Neural cell (in vitro differentiated cells): Measurements from ENCODE around the gene RIC3. TPM values are rescaled to one million over a fixed set of nuclear protein-coding genes. Genes with fewer than 3 reads are reported as not detected.

Experiments used
- H2AFZ ChIP-seq: fragments of 200-600, 300-800 bp; sonication (generic), shearing (Covaris generic); 2 replicates; pipeline ENCODE4 v1.6.0; 2014; ENCODE audit warnings: low read depth, mild to moderate bottlenecking, antibody characterized with exemption, low read length, moderate library complexity
- H3F3A ChIP-seq: fragments of 200-600 bp; shearing (Covaris generic); 2 replicates; pipeline ENCODE4 v1.6.1; 2016; ENCODE audit warnings: mild to moderate bottlenecking, moderate library complexity, mixed read lengths, antibody characterized with exemption, low read length; ENCODE audit not compliant: insufficient read depth, poor library complexity, severe bottlenecking
- H3K27ac ChIP-seq: fragments of 200-600, 300-800 bp; sonication (generic), shearing (Covaris generic); 2 replicates; pipeline ENCODE4 v1.5.1; 2014; ENCODE audit warnings: mild to moderate bottlenecking, low read length, moderate library complexity
- H3K27me3 ChIP-seq: fragments of 300-800, 200-600 bp; sonication (generic), shearing (Covaris generic); 2 replicates; pipeline ENCODE4 v1.6.0; 2014; ENCODE audit warnings: mild to moderate bottlenecking, low read depth, low read length, moderate library complexity; ENCODE audit not compliant: insufficient read depth
- H3K36me3 ChIP-seq: fragments of 300-800, 200-600 bp; sonication (generic), shearing (Covaris generic); 2 replicates; pipeline ENCODE4 v1.5.1; 2014; ENCODE audit warnings: mild to moderate bottlenecking, antibody characterized with exemption, low read length, moderate library complexity; ENCODE audit not compliant: insufficient read depth
- H3K4me2 ChIP-seq: fragments of 300-800, 200-600 bp; sonication (generic), shearing (Covaris generic); 2 replicates; pipeline ENCODE4 v1.6.0; 2014; ENCODE audit warnings: mild to moderate bottlenecking, low read length
- H3K4me3 ChIP-seq: fragments of 300-800, 200-600 bp; sonication (generic), shearing (Covaris generic); 2 replicates; pipeline ENCODE4 v1.5.1; 2014; ENCODE audit warnings: mild to moderate bottlenecking, low read length, moderate library complexity
- H3K79me2 ChIP-seq: fragments of 200-600 bp; shearing (Covaris generic); replicated peaks from 2 replicates; pipeline ENCODE4 v1.6.0; 2014; ENCODE audit warnings: mild to moderate bottlenecking, low read length, moderate library complexity; ENCODE audit not compliant: insufficient read depth
- H3K9ac ChIP-seq: fragments of 300-800, 200-600 bp; sonication (generic), shearing (Covaris generic); 2 replicates; pipeline ENCODE4 v1.6.1; 2016; ENCODE audit warnings: mild to moderate bottlenecking, low read length, mixed read lengths
- H3K9me2 ChIP-seq: fragments of 200-600 bp; shearing (Covaris generic); 2 replicates; pipeline ENCODE4 v1.6.1; 2016; ENCODE audit warnings: mild to moderate bottlenecking, low read length, mixed read lengths; ENCODE audit not compliant: insufficient read depth
- H3K9me3 ChIP-seq: fragments of 200-600, 300-800 bp; sonication (generic), shearing (Covaris generic); 2 replicates; pipeline ENCODE4 v1.6.1; 2016; ENCODE audit warnings: mild to moderate bottlenecking, mixed run types, low read length, moderate library complexity, mixed read lengths
- H4K20me1 ChIP-seq: fragments of 200-600 bp; shearing (Covaris generic); 2 replicates; pipeline ENCODE4 v1.6.1; 2016; ENCODE audit warnings: mild to moderate bottlenecking, mixed run types; ENCODE audit not compliant: insufficient read depth
- EP300 ChIP-seq: fragments of 450-650 bp; conservative IDR thresholded peaks from 2 replicates; pipeline ENCODE4 v1.6.1; 2014; ENCODE audit warnings: antibody characterized with exemption, mild to moderate bottlenecking, moderate library complexity; ENCODE audit not compliant: poor library complexity, severe bottlenecking
- EZH2 ChIP-seq: fragments of 200-600, 300-800 bp; shearing (Covaris generic), sonication (generic); IDR thresholded peaks from 2 replicates; pipeline ENCODE4 v1.6.1; 2014; ENCODE audit warnings: antibody characterized with exemption, low read length, borderline replicate concordance, mild to moderate bottlenecking; ENCODE audit not compliant: insufficient read depth, poor library complexity, severe bottlenecking
- POLR2AphosphoS5 ChIP-seq: IDR thresholded peaks from 2 replicates; pipeline ENCODE4 v1.6.1; 2012
- RAD21 ChIP-seq: fragments of 450-650 bp; conservative IDR thresholded peaks from 2 replicates; pipeline ENCODE4 v1.6.1; 2014; ENCODE audit warnings: antibody characterized with exemption, mild to moderate bottlenecking, moderate library complexity
- SMC3 ChIP-seq: fragments of 450-650 bp; conservative IDR thresholded peaks from 2 replicates; pipeline ENCODE4 v1.6.1; 2014; ENCODE audit warnings: antibody characterized with exemption, mild to moderate bottlenecking, moderate library complexity; ENCODE audit not compliant: poor library complexity
- TAF1 ChIP-seq: IDR thresholded peaks from 2 replicates; pipeline ENCODE4 v1.6.1; 2012; ENCODE audit warnings: low read depth
- polyA plus RNA-seq: library from polyadenylated mRNA; depleted of rRNA; stranded (reverse); fragments of >200 nt; gene quantifications from 2 replicates; pipeline ENCODE4 v1.2.3, GENCODE V29; 2014
- TF ChIP-seq, protein P1 (sequence below): fragments of 450-650 bp; IDR thresholded peaks from 2 replicates; pipeline ENCODE4 v1.5.1; 2014; ENCODE audit warnings: antibody characterized with exemption, mild to moderate bottlenecking, moderate library complexity; ENCODE audit not compliant: poor library complexity, severe bottlenecking
- TF ChIP-seq, protein P2 (sequence below): IDR thresholded peaks from 2 replicates; pipeline ENCODE4 v1.6.1; 2012; ENCODE audit warnings: borderline replicate concordance

The RIC3 gene
- polyA plus RNA-seq, 1 donor from 2014 or later = 94.5 TPM

DNA sequence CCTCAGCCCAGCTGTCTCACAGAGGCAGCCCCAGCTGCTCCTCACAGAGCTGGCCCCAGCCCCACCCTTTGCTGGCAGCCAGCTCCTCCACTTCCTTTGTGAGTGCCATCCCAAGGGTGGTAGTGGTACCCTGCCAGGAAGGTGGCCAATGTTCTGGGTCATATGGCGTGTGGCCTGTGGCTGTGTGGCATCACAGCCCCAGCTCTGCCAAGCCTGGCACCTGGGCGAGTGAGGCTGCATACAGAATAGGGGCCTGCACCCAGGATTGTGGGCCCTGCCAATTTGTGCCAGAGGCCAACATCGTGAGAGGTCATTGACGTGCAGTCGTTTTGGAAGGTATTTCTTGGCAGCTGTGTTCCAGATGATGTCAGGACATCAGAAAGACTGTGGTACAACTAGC is 77.1 kb downstream of the RIC3 start:
- no peak overlapping the region for H2AFZ ChIP-seq

DNA sequence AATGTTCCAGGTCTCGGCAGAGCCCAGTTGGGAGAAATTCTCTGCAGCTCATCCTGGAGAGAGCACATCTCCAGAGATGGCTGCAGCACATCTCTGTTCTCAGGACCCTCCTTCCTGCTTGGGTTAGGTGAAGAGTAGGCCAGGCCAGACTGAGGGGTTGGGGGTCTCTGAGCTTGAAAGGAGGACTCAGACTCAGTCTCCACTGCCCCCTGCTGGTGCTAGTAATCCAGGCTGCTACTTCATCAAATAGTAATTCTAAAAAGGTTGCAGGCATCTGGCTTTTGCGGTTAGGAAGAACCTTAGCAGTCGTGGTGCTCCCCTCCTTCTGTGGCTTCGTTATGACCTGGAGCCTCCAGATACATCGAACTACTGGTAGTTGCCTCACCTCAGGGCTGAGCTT is 78.1 kb downstream of the RIC3 start:
- TF ChIP-seq SMC3 (peak; percentile 94), EZH2 (no peak), POLR2AphosphoS5 (no peak), RAD21 (peak; percentile 90)
- TF ChIP-seq, protein P1, sequence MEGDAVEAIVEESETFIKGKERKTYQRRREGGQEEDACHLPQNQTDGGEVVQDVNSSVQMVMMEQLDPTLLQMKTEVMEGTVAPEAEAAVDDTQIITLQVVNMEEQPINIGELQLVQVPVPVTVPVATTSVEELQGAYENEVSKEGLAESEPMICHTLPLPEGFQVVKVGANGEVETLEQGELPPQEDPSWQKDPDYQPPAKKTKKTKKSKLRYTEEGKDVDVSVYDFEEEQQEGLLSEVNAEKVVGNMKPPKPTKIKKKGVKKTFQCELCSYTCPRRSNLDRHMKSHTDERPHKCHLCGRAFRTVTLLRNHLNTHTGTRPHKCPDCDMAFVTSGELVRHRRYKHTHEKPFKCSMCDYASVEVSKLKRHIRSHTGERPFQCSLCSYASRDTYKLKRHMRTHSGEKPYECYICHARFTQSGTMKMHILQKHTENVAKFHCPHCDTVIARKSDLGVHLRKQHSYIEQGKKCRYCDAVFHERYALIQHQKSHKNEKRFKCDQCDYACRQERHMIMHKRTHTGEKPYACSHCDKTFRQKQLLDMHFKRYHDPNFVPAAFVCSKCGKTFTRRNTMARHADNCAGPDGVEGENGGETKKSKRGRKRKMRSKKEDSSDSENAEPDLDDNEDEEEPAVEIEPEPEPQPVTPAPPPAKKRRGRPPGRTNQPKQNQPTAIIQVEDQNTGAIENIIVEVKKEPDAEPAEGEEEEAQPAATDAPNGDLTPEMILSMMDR = peak; percentile 87
- Histone ChIP-seq H3F3A (no peaks in the 10 kb centered on the region), H3K9ac (no peak overlapping the region), H3K4me3 (no peak overlapping the region), H3K4me2 (no peak overlapping the region), H3K9me3 (no peaks in the 10 kb centered on the region), H3K36me3 (peaks cover 5% of the 10 kb centered on the region), H3K27me3 (no peaks in the 10 kb centered on the region), H4K20me1 (peaks cover 4% of the 10 kb centered on the region), H3K27ac (no peak overlapping the region), H2AFZ (no peak overlapping the region), H3K79me2 (peaks cover 33% of the 10 kb centered on the region), H3K9me2 (no peaks in the 10 kb centered on the region)

More for the DNA sequence above, 77.1 kb downstream of the RIC3 start:
- peaks cover 23% of the 10 kb centered on the region for H3K79me2 ChIP-seq
- H4K20me1 ChIP-seq = peaks cover 4% of the 10 kb centered on the region
- H3K4me3 ChIP-seq = no peak overlapping the region
- H3K27ac ChIP-seq = no peak overlapping the region
- H3K9ac ChIP-seq = no peak overlapping the region
- no peaks in the 10 kb centered on the region for H3K9me2 ChIP-seq
- H3F3A ChIP-seq = no peaks in the 10 kb centered on the region
- no peak overlapping the region for H3K4me2 ChIP-seq
- H3K36me3 ChIP-seq = peaks cover 5% of the 10 kb centered on the region
- TF ChIP-seq TAF1 = no peak
- TF ChIP-seq EZH2 = no peak
- TF ChIP-seq POLR2AphosphoS5 = no peak
- TF ChIP-seq, protein P2, sequence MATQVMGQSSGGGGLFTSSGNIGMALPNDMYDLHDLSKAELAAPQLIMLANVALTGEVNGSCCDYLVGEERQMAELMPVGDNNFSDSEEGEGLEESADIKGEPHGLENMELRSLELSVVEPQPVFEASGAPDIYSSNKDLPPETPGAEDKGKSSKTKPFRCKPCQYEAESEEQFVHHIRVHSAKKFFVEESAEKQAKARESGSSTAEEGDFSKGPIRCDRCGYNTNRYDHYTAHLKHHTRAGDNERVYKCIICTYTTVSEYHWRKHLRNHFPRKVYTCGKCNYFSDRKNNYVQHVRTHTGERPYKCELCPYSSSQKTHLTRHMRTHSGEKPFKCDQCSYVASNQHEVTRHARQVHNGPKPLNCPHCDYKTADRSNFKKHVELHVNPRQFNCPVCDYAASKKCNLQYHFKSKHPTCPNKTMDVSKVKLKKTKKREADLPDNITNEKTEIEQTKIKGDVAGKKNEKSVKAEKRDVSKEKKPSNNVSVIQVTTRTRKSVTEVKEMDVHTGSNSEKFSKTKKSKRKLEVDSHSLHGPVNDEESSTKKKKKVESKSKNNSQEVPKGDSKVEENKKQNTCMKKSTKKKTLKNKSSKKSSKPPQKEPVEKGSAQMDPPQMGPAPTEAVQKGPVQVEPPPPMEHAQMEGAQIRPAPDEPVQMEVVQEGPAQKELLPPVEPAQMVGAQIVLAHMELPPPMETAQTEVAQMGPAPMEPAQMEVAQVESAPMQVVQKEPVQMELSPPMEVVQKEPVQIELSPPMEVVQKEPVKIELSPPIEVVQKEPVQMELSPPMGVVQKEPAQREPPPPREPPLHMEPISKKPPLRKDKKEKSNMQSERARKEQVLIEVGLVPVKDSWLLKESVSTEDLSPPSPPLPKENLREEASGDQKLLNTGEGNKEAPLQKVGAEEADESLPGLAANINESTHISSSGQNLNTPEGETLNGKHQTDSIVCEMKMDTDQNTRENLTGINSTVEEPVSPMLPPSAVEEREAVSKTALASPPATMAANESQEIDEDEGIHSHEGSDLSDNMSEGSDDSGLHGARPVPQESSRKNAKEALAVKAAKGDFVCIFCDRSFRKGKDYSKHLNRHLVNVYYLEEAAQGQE = no peak
- TF ChIP-seq, protein P1 = no peak
- no peak for TF ChIP-seq RAD21
- no peak for TF ChIP-seq EP300
- H3K27me3 ChIP-seq = no peaks in the 10 kb centered on the region
- H3K9me3 ChIP-seq = no peaks in the 10 kb centered on the region
